ENCODE results near the gene DTL.

Gene DTL

GRCh38 chr1:212039622-212040021 is 4.1 kb downstream of the DTL start:
- DNase-seq: no peak

DNA sequence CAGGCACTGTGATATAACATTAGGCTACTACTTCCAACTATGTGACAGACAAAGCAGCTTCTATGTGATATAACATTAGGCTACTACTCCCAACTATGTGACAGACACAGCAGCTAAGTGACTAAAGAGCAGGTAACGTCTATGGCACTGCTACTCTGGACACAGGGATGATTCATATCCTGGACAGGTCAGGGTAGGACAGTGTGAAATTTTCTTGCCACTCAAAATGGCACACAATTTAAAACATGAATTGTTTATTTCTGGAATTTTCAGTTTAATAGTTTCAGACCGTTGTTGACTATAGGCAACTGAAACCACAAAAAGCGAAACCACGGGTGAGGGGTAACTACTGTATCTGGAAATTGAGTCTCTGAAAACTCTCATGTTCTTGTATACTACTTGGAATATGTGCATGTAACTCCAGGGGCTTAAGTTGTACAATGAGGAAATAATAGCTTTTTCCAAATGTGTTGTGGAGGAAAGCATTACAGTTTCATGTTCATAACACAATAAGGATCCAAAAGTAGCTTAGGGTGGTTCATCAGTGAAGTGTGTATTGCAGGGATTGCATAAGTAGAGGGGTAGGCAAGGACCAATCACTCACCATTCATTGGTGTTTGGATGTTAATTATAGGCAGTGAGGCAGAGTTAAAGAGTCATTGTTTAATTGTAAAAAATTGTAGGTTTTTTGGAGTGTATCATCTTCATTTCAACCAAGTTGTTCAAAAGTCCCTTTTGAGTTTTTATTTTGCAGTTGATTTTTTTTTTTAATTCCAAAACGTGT is 5.3 kb downstream of the DTL start:
- DNase-seq: no peak

DNA sequence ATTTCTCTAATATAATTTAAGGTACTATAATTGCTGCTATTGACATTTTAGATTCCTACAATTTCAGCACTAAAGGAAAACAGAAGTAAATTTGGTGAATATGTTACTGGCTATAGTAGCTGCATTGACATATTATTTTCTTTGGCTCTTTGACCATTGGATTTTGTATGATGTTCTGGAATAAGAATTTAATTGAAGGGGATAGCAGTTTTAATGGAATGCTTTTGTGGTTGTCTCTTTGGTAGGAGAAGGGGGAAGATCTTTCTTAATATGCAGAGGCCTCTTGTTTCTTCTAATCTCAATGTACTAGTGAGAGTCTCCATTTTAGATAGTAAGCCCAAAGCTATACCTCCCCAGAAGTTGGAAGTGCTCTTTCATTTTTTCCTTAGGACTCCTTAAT is 6.9 kb downstream of the DTL start:
- DNase-seq: no peak

DNA sequence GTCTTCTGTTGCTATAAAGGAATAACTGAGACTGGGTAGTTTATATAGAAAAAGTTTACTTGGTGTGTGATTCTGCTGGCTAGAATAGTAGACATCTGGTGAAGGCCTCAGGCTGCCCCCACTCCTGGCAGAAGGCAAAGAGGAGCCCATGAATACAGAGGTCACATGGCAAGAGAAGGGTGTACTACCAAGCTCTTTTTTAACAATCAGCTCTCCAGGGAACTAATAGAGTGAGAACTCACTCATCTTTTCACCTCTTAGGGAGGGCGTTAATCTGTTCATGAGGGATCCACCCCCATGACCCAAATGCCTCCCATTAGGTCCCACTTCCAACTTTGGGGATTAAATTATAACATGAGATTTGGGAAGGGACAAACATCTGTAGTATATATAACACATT is 9.3 kb downstream of the DTL start:
- DNase-seq: no peak

- DNase-seq: no peak
These were observed 10.4 kb downstream of the DTL start for GRCh38 chr1:212045981-212046380.

DNA sequence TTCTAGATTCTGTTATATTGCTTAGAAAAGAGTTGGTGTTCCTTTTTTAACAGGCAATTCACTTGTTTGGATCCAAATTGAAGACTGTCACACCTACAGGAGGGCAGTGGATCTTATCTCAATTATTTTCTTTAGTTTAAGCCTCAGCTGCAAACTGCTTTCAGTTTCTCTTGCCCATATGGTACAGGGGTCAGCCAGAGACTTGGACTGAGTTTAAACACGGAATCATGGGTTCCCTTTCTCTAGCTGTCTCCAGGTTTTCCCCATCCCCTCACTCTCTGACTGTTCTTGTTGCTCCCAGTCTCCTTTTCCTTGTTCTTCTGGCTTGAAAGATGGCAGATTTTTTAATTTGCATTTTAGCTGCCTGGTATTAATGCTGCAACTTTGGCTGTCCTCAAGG is 18.4 kb downstream of the DTL start:
- no peak for DNase-seq

DNA sequence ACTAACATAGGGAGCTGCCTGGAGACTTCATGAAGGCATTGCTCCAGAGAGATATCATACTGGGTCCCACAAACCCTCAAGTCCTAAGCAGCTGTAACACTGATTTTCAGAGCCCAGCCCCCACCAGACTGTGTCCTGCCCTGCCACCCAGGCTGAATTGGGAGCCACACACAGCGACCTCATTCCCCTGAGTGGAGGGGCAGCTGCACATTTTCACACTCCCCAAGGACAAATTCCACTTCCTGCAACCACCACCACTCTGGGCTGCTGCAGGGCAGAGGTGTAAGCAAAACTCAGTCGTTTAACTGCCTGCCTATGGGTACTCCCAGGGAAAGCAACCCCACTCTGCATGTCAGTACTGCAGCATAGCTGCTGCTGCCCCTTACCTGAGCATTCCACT is 19.8 kb downstream of the DTL start:
- no peak for DNase-seq

DNA sequence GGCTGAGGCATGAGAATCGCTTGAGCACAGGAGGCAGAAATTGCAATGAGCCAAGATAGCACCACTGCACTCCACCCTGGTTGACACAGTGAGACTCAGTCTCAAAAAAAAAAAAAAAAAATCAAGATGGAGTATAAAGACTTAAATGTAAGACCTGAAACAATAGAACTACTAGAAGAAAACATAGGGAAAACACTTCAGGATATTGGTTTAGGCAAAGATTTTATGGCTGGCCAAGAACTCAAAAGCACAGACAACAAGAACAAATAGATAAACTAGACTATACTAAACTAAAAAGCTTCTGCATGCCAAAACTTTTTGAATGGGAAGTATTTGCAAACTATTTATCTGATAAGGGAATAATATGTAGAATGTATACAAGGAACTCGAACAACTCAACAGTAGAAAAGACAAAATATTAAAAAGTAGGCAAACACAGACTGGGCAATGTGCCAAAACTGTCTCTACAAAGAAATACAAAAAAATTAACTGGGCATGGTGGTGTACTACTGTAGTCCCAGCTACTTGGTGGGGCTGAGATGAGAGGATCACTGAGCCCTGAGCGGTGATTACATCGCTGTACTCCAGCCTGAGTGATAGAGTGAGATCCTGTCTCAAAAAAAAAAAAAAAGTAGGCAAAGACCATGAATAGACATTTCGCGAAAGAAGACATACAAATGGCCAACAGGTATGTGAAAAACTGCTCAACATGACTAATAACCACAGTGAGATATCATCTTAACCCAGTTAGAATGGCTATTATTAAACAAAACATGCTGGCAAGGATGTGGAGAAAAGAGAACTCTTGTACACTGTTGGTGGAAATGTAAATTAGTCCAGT is 25.3 kb downstream of the DTL start:
- no peak for DNase-seq

- no peak for DNase-seq
These were observed 27.4 kb downstream of the DTL start for GRCh38 chr1:212062832-212063438.

DNA sequence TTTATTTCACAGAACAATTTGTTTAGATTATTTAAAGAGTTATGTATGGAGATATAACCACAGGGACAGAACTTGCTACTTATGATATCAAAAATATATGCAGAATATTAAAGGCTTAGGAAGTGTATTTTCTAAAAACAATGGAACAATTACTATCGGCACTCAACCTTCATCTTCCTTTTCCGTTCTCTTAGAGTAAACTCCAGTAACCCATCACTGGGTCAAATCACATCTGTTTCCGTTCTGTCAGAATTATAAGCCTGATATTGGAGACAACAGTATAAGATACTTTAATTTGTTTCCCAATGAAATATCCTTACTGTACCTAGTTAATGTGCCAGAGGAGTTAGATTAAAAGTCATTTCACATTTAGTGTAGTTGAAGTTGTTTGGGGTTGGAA is 32.2 kb downstream of the DTL start:
- no peak for DNase-seq

DNA sequence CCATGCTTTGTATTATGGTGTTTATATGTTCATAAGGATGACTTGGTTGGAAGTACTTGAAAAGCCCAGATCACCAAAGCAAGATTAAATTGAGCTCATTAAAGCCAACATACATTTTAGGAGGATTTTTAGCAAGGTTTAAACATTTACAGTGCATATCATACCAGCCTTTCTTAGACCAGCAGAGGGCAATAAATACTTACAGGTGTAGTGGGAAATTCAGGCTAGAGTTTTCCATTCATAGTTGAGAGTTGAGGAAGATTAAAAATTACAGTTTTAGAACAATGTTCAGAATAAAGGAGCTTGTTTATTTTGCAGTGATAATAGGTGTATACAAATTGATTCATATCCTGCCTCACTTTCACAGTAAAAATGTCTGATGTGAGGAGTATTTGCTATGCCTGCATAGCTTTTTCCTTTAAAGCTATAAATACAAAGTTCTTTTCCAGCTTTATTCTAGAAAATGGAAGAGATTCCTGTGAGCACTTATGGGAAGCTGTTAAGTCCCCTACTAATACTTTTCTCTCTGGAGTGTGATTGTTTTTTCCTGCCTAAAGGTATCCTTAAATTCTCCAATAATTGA is 35.3 kb downstream of the DTL start:
- peak; percentile 33 for DNase-seq

DNA sequence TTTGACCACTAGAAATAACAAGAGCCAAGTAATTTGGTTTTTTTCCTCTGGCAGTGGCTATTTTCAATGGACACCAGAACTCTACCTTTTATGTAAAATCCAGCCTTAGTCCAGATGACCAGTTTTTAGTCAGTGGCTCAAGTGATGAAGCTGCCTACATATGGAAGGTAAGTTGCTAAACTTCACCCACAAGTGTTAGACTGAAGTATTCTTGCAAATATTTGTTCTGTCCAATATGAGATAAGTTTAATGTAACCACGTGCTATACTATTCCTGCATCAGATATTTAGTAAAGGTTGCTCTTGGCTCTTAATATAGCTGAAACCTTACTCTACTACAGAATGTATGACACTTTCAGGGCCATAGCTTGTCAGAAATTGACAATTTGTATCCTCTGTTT is 36.5 kb downstream of the DTL start:
- DNase-seq: no peak

- DNase-seq: no peak
These were observed 37.9 kb downstream of the DTL start for GRCh38 chr1:212073490-212073889.

DNA sequence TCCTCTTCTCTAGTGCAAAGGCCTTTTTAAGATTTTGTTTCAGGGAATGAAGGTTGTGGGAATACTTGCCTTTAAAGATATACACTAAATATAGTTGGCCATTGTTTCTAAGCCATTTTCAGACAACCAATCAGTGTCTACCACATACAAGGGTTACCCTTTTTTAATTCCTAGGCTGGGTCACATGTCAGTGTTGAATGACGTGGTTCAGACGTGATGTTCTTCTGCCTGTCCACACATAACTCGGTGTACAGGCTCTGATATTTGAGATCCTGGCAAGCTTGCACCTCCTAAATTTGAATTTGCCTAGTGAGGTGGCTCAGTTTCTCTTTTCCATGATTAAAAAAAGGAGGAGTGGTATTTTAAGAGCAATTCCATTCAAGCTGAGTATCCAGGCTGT is 38.8 kb downstream of the DTL start:
- DNase-seq: no peak

DNA sequence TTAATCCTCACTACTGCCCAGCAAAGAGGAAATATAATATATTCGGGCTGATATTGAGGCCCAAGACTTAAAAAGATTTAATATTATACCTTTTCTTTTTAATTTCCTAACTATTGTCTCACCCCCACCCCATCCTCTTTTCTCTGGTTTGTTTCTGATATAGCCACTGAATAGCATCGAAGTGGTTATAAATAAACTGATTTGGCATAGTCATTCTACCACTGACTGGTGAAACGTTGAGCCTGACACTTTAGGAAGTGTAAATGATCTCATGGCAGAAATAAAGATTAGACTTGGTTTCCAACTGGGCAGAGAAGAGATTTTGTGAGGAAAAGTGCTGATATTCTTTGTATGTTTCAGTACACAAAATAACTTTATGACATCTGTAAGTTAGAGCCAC is 39.3 kb downstream of the DTL start:
- no peak for DNase-seq

DNA sequence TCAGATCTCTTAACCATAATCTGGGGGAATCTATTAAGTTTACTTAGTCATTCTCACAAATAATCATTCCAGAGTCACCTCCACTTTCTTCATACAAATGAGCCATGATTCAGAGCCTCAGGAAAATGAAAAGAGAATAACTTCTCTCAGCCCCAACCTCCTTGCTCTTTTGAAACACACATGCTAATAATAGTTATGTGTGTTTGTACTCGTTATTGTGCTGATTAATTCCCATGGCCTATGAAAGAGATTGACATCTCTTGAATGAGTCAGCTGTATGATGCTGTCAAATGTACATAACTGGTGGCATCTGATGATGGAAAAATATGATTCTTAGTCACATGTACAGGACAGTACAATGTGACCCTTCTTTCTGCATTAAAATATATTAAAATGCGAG is 41.5 kb downstream of the DTL start:
- no peak for DNase-seq

DNA sequence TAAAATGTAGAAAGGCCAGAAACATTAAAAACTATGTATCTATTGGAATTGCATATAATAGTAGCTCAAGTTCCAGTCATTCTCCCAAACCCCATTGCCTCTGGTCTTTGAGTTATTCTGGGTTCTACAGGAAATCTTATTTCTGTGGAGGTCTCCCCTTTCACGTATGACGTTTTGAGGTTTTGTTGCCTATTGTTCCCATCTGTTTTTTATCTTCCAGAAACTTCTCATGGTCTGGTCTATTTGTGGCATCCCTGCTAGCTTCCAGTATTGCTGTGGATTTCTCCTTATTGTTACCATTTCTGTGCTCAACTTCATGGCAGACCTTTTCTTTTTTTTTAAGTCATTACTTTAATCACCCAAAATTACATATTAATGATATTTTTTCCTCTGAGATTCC is 43.3 kb downstream of the DTL start:
- no peak for DNase-seq

- DNase-seq: no peak
These were observed 47.3 kb downstream of the DTL start for GRCh38 chr1:212082765-212083406.

- DNase-seq: no peak
These were observed 54.1 kb downstream of the DTL start for GRCh38 chr1:212089560-212090163.

DNA sequence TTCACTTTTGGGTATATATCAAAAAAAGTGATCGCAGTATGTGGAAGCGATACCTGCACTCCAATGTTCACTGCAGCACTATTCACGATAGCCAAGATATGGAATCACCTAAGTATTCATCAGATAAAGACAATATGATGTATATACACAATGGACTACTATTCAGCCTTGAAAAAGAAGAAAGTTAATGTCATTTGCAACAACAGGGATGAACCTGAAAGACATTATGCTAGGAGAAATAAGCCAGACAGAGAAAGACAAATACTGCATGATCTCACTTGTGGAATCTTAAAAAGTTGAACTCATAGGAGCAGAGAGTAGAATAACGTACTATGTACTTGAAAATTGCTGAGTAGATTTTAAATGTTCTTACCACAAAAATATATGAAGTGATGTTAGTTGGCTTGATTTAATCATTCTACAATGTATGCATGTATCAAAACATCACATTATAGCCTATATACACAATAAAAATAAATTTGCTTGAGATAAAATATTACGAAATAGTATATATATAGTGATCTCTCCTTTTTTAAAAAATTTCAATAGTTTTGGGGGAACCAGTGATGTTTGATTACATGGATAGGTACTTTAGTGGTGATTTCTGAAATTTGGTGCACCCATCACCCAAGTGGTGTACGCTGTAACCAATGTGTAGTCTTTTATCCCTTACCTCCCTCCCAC is 56.0 kb downstream of the DTL start:
- no peak for DNase-seq

DNA sequence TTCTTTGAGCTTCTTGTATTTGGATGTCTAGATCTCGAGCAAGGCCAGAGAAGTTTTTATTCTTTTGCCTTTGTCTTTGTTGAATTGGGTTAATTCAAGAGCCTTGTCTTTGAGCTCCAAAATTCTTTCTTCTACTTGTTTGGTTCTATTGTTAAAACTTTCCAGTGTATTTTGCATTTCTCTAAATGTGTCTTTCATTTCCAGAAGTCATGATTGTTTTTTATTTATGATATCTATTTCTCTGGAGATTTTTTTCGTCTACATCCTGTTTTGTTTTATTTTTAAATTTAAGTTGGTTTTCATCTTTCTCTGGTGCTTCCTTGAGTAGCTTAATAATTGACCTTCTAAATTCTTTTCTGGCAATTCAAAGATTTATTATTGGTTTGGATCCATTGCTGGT is 61.8 kb downstream of the DTL start:
- DNase-seq: no peak

- no peak for DNase-seq
These were observed 62.8 kb downstream of the DTL start for GRCh38 chr1:212098310-212098709.
